K562 (cell line): ENCODE results near the gene TSPAN18. TPM values are rescaled to one million over a fixed set of nuclear protein-coding genes. Genes with fewer than 3 reads are reported as not detected.

Experiments
- ATAC-seq: fragments of 200-7000 bp; cut with Tn5 transposase; 3 replicates; pipeline ENCODE4 v1.9.1; 2020; ENCODE audit warnings: moderate library complexity
- BruUV-seq: library from RNA; stranded (reverse); fragments of 400-500 nt; replicated peaks from 2 replicates; lab custom pipeline; 2021; lab: Mats Ljungman, UMichigan
- CTCF ChIA-PET: fragments of 300-600 bp; formaldehyde crosslinking; extraction: SDS; loops from one replicate; lab custom pipeline; 2021; ENCODE audit warnings: low intra/inter-chr PET ratio; lab: Yijun Ruan, JAX
- POLR2A ChIA-PET: fragments of 300-600, 350-650 bp; sonication (Branson Sonifier 250); formaldehyde crosslinking; extraction: SDS; loops from one replicate; lab custom pipeline; 2021; ENCODE audit warnings: antibody characterized with exemption, inconsistent platforms; lab: Yijun Ruan, JAX
- DNase-seq, 4 experiments: peaks; one replicate each; pipeline versions ENCODE4 v3.0.0 to v3.0.0-alpha.2; 2011 to 2018; ENCODE audit warnings: low spot score in 3 of 4, mixed read lengths in 3 of 4; ENCODE audit errors: extremely low read depth in 1 of 4
- FAIRE-seq: peaks from 2 replicates; lab custom pipeline; 2011; peaks lifted over from hg19 to GRCh38; lab: Jason Lieb, UNC
- H2AFZ ChIP-seq: 2 replicates; pipeline ENCODE4 v1.6.0; 2011; ENCODE audit warnings: low read depth, low read length, control low read depth, inconsistent platforms
- H3K27ac ChIP-seq: fragments of 200-600 bp; 3 replicates; pipeline ENCODE4 v1.8.0; 2011; ENCODE audit warnings: low read depth, mild to moderate bottlenecking, control low read depth, inconsistent platforms, low read length, moderate library complexity, mixed read lengths; ENCODE audit errors: extremely low read depth
- H3K27me3 ChIP-seq, 2 experiments: fragments of 300-600 bp in 1 of 2; 2 replicates in 1 of 2; 3 replicates in 1 of 2; pipeline versions ENCODE4 v1.6.0 to v1.8.0; 2011; ENCODE audit warnings: inconsistent platforms in 2 of 2, low read length in 2 of 2, mild to moderate bottlenecking in 1 of 2, mixed read lengths in 1 of 2, moderate library complexity in 1 of 2; ENCODE audit not compliant: control insufficient read depth in 2 of 2, insufficient read depth in 2 of 2
- H3K36me3 ChIP-seq: fragments of 300-600 bp; 3 replicates; pipeline ENCODE4 v1.8.0; 2011; ENCODE audit warnings: mild to moderate bottlenecking, low read length, inconsistent platforms; ENCODE audit not compliant: control insufficient read depth, insufficient read depth
- H3K4me1 ChIP-seq, 2 experiments: fragments of 200-600 bp in 1 of 2; replicated peaks in 1 of 2; 2 replicates in 1 of 2; 3 replicates in 1 of 2; pipeline versions ENCODE4 v1.5.1 to v1.8.0; 2011; ENCODE audit warnings: inconsistent platforms in 2 of 2, low read length in 2 of 2, mild to moderate bottlenecking in 1 of 2, mixed read lengths in 1 of 2, moderate library complexity in 1 of 2; ENCODE audit not compliant: control insufficient read depth in 2 of 2, insufficient read depth in 2 of 2
- H3K4me2 ChIP-seq: 2 replicates; pipeline ENCODE4 v1.6.1; 2011; ENCODE audit warnings: low read length, control low read depth, inconsistent platforms, mixed read lengths; ENCODE audit not compliant: insufficient read depth
- H3K4me3 ChIP-seq: fragments of 200-600 bp; sonication (generic), shearing (Covaris generic); 2 replicates; pipeline ENCODE4 v1.5.1; 2016; ENCODE audit warnings: control low read depth, inconsistent platforms
- H3K79me2 ChIP-seq: fragments of 200-600 bp; 3 replicates; pipeline ENCODE4 v1.8.0; 2011; ENCODE audit warnings: low read length, inconsistent platforms; ENCODE audit not compliant: control insufficient read depth, insufficient read depth
- H3K9ac ChIP-seq, 2 experiments: 2 replicates each; pipeline versions ENCODE4 v1.6.0 to v1.6.1; 2011; ENCODE audit warnings: low read depth in 2 of 2, low read length in 2 of 2, control low read depth in 1 of 2, inconsistent platforms in 1 of 2, mild to moderate bottlenecking in 1 of 2, mixed read lengths in 1 of 2; ENCODE audit not compliant: insufficient read depth in 1 of 2
- H3K9me1 ChIP-seq: one replicate; pipeline ENCODE4 v1.6.0; 2011; ENCODE audit warnings: inconsistent platforms, mild to moderate bottlenecking, low read length, moderate library complexity; ENCODE audit not compliant: control insufficient read depth, insufficient read depth
- H3K9me3 ChIP-seq: replicated peaks from 2 replicates; pipeline ENCODE4 v1.5.1; 2011; ENCODE audit warnings: low read depth, low read length, inconsistent platforms; ENCODE audit not compliant: control insufficient read depth, insufficient read depth
- H4K20me1 ChIP-seq: replicated peaks from 2 replicates; pipeline ENCODE4 v1.6.1; 2011; ENCODE audit warnings: low read length, inconsistent platforms, mixed read lengths; ENCODE audit not compliant: control insufficient read depth, insufficient read depth
- ATF1 ChIP-seq, 2 experiments: fragments of 450-650 bp in 1 of 2; IDR thresholded peaks; 2 replicates each; pipeline ENCODE4 v1.6.1; 2016; ENCODE audit warnings: missing compliant biosample characterization in 1 of 2, missing genetic modification characterization in 1 of 2
- ATF7 ChIP-seq: fragments of 450-650 bp; IDR thresholded peaks from 2 replicates; pipeline ENCODE4 v1.7.1; 2014; ENCODE audit warnings: mild to moderate bottlenecking, moderate library complexity
- CREM ChIP-seq: IDR thresholded peaks from 2 replicates; pipeline ENCODE4 v1.6.1; 2014; ENCODE audit warnings: antibody characterized with exemption, low read depth
- JUND ChIP-seq, 2 experiments: IDR thresholded peaks; 2 replicates in 1 of 2; 3 replicates in 1 of 2; pipeline ENCODE4 v1.6.1; 2011; ENCODE audit warnings: borderline replicate concordance in 2 of 2, low read depth in 2 of 2, low read length in 2 of 2, improper control_type of control experiment in 1 of 2, missing biosample characterization in 1 of 2, missing genetic modification characterization in 1 of 2, missing genetic modification reagents in 1 of 2
- RUNX1 ChIP-seq: sonication (generic); IDR thresholded peaks from 2 replicates; pipeline ENCODE4 v1.6.1; 2016; ENCODE audit warnings: antibody characterized with exemption, low read depth
- WHSC1 ChIP-seq: IDR thresholded peaks from one replicate; pipeline ENCODE4 v1.6.1; 2012; ENCODE audit warnings: low read length, control low read depth, inconsistent platforms
- ZFP36 ChIP-seq: fragments of 150-350 bp; IDR thresholded peaks from 2 replicates; pipeline ENCODE4 v1.6.1; 2018; ENCODE audit warnings: low read length, low read depth; ENCODE audit not compliant: partially characterized antibody
- WGBS: fragments of 100-300 bp; shearing (Covaris generic); methylation state at CpG from one replicate; pipeline ENCODE4 v1.1.6; 2016; ENCODE audit warnings: low coverage, mixed read lengths; ENCODE audit not compliant: insufficient coverage; ENCODE audit errors: missing lambda C conversion rate; 5-methylcytosine and 5-hydroxymethylcytosine counted together
- in situ Hi-C: fragments of 300-500 bp; cut with MboI; formaldehyde crosslinking; loops from 4 replicates; pipeline ENCODE4 v1.15.0; 2018; ENCODE audit warnings: inconsistent platforms, mixed read lengths
- intact Hi-C: fragments of 100-400 bp; cut with micrococcal nuclease; formaldehyde crosslinking; loops from 2 replicates; pipeline ENCODE4 v1.14.2; 2022
- polyA plus RNA-seq, 8 experiments: library from polyadenylated mRNA; depleted of rRNA in 4 of 8; stranded (reverse) in 5 of 8; unstranded in 3 of 8; fragments of >200 nt; fragmentation: Nextera tagmentation in 2 of 8; fragmentation: Illumina TruSeq in 1 of 8; extraction: Ambion mirVana in 2 of 8; extraction: Trizol in 1 of 8; gene quantifications; 2 replicates each; pipeline versions ENCODE4 v1.2.1 to v1.2.3, GENCODE V29; 2011 to 2014; ENCODE audit warnings: inconsistent platforms in 1 of 8, missing spikeins in 1 of 8
- total RNA-seq, 7 experiments: library from RNA; depleted of rRNA in 6 of 7; stranded (reverse); fragments of >200 nt in 6 of 7; fragmentation: Illumina TruSeq in 2 of 7; extraction: Trizol in 2 of 7; gene quantifications; 2 replicates each; pipeline versions ENCODE4 v1.2.1 to v1.2.3, GENCODE V29; 2011 to 2021; ENCODE audit warnings: low replicate concordance in 1 of 7
- TF ChIP-seq, protein P1 (sequence below), 2 experiments: fragments of 450-650 bp in 1 of 2; sonication (generic) in 1 of 2; formaldehyde crosslinking in 1 of 2; IDR thresholded peaks in 1 of 2; conservative IDR thresholded peaks in 1 of 2; 2 replicates each; pipeline versions ENCODE4 v1.6.1 to v1.8.1; 2016 to 2023; ENCODE audit warnings: mild to moderate bottlenecking in 2 of 2, moderate library complexity in 2 of 2, inconsistent platforms in 1 of 2, missing genetic modification reagents in 1 of 2
- TF ChIP-seq, protein P2 (sequence below): fragments of 250-450 bp; sonication (Bioruptor Pico); IDR thresholded peaks from 2 replicates; pipeline ENCODE4 v1.8.0; 2022; ENCODE audit warnings: inconsistent platforms, mild to moderate bottlenecking, moderate library complexity, borderline replicate concordance

The TSPAN18 gene
- total and polyA plus RNA-seq, 9 of the 15 experiments (the other 6 are each of a cell fraction or from before 2014, with no cell fraction given) = 0.17 to 0.35 (median 0.22) TPM; not detected in 4

DNA sequence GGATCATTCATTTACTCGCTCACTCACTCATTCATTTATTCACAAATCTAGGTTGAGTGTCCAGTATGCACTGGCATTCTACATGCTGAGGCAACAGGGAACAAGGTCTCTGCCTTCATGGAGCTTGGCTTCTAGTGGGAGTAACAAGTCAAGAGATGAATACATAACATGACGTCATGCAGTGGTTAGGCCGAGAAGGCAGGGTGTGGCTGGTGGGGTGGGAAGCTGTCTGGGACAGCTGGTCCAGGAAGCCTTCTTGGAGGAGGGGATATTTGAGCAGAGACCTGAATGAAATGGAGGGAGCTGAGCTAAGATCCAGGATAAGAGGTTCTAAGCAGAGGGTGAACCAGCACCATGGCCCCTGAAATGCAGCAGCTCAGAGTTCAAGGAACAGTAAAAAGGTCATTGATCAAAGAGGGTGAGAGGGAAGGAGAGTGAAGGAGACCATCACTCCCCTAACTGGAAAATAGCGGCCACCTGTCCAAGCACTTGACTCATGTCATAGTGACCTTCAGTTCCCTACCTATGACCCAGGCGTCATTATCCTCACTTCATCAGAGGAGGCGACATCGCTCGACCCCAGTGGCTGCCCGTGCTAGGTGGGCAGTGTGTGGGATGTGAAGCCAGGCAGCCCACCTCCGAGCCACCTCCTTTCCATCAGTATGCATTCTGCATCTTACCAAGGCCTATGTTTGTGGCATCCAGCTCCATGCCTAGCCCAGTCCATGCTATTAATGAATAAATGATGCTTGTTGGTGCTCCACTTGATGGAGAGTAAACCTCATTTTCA, 105.0 kb downstream of the TSPAN18 start:
- no peak overlapping the region for H3K4me2 ChIP-seq
- no peak overlapping the region for H3K27ac ChIP-seq
- no peak; the same call in 2 of the 3 replicates for ATAC-seq
- CTCF ChIA-PET = no interaction called here
- intact Hi-C loops (no loop called here), in situ Hi-C loops (no loop called here)
- H3K27me3 ChIP-seq = peaks cover 9 to 35% of the 10 kb centered on the region in 2 experiments; a peak in 4 of 5 replicates
- H4K20me1 ChIP-seq = no peaks in the 10 kb centered on the region; the same call in 1 of the 2 replicates
- no peaks in the 10 kb centered on the region for H3K4me1 ChIP-seq
- FAIRE-seq = no peak
- no peaks in the 10 kb centered on the region for H3K79me2 ChIP-seq
- H3K9me3 ChIP-seq = no peaks in the 10 kb centered on the region
- H3K9me1 ChIP-seq = no peaks in the 10 kb centered on the region
- H3K4me3 ChIP-seq = no peak overlapping the region
- peak in 1 of 4 experiments; percentile 2 for DNase-seq
- no peak overlapping the region for H3K9ac ChIP-seq
- no peaks in the 10 kb centered on the region for H3K36me3 ChIP-seq
- TF ChIP-seq RUNX1 = no peak
- TF ChIP-seq ATF1 (CRISPR knock-in tag; IDR thresholded peaks at IDR 0.05) = no peak
- 0 out of 2 replicates have a peak, but pooled peaks have one; percentile 36 for TF ChIP-seq ATF1 (tag; IDR thresholded peaks at IDR 0.05)
- TF ChIP-seq, protein P1, sequence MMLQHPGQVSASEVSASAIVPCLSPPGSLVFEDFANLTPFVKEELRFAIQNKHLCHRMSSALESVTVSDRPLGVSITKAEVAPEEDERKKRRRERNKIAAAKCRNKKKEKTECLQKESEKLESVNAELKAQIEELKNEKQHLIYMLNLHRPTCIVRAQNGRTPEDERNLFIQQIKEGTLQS (IDR thresholded peaks at IDR 0.05) = peak; percentile 84
- TF ChIP-seq, protein P1 (CRISPR knock-in tag; conservative IDR thresholded peaks at IDR 0.05) = no peak
- TF ChIP-seq, protein P2, sequence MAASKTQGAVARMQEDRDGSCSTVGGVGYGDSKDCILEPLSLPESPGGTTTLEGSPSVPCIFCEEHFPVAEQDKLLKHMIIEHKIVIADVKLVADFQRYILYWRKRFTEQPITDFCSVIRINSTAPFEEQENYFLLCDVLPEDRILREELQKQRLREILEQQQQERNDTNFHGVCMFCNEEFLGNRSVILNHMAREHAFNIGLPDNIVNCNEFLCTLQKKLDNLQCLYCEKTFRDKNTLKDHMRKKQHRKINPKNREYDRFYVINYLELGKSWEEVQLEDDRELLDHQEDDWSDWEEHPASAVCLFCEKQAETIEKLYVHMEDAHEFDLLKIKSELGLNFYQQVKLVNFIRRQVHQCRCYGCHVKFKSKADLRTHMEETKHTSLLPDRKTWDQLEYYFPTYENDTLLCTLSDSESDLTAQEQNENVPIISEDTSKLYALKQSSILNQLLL (CRISPR knock-in tag) = no peak
- no peak for TF ChIP-seq WHSC1
- peak; percentile 77 for TF ChIP-seq ZFP36
- peak; percentile 92 for TF ChIP-seq ATF7
- TF ChIP-seq CREM = 0 out of 2 replicates have a peak, but pooled peaks have one; percentile 23
- peak; percentile 44; the same call in 1 of the 2 replicates for TF ChIP-seq JUND (IDR thresholded peaks at IDR 0.05; ENCODE audit: borderline replicate concordance, low read depth, low read length)
- peak; percentile 25; the same call in 1 of the 3 replicates for TF ChIP-seq JUND (tag; IDR thresholded peaks at IDR 0.05; ENCODE audit: borderline replicate concordance, low read depth, low read length)
- 0% methylated on average over 10 of the region's 10 CpGs for WGBS
- no TSS peak for BruUV-seq
- POLR2A ChIA-PET = interaction anchor here (0.8 to 1.1 kb wide), 2 partner anchors 17 to 30 kb away, joined by 4 read pairs; no protein-coding TSS in a partner anchor
- no peak overlapping the region for H2AFZ ChIP-seq
